ENCODE results near the gene SHROOM3. TPM values are rescaled to one million over a fixed set of nuclear protein-coding genes. Genes with fewer than 3 reads are reported as not detected.

The SHROOM3 gene
- total RNA-seq, 1 donor from 2014 or later, result 33.2 TPM

DNA sequence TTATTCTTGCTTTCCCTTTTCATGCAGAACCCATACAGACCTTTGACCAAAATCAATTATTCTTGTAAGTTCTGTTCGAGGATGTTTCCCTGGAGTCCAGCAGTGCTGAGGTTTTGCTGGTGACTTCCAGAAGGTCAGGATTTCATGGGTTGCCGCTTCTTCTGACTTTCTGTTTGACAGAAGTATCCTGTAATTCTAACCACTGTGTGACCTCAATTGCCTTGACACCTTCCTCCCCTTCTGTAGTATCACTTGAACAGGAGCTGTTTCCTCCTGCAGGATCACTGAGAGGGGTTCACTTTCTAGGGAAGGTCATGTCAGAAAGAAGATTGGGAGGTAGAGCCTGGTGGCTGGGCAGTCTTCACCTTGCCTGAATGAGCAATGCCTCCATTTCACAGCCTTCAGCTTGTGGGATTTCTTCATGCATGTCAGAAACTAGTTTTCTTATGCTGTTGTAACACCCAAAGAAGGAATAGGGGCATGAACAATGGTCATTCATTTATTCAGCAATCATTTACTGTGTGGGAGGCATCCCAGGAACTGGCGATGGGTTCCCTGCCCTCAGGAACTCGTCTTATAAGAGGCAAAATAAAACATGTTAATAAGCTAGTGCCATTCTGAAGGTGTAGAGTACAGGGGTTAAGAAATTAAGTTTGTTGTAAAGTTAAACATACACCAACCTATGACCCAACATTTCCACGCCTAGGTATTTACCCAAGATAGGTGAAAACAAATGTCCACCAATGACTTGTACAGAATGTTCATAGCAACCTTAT is 257.0 kb downstream of the SHROOM3 start:
- DNase-seq (ENCODE audit: low spot score), result no peak

GRCh38 chr4:76692761-76693160 is 257.7 kb downstream of the SHROOM3 start:
- no peak for DNase-seq (ENCODE audit: low spot score)

GRCh38 chr4:76694056-76694455 is 259.0 kb downstream of the SHROOM3 start:
- no peak for DNase-seq (ENCODE audit: low spot score)

GRCh38 chr4:76696109-76696508 is 261.1 kb downstream of the SHROOM3 start:
- peak; percentile 80 for DNase-seq (ENCODE audit: low spot score)

GRCh38 chr4:76697129-76697803 is 262.2 kb downstream of the SHROOM3 start:
- DNase-seq (ENCODE audit: low spot score), result no peak

GRCh38 chr4:76698141-76698540 is 263.1 kb downstream of the SHROOM3 start:
- no peak for DNase-seq (ENCODE audit: low spot score)

- DNase-seq (ENCODE audit: low spot score), result no peak
Measured at GRCh38 chr4:76699751-76700310, 264.8 kb downstream of the SHROOM3 start.

DNA sequence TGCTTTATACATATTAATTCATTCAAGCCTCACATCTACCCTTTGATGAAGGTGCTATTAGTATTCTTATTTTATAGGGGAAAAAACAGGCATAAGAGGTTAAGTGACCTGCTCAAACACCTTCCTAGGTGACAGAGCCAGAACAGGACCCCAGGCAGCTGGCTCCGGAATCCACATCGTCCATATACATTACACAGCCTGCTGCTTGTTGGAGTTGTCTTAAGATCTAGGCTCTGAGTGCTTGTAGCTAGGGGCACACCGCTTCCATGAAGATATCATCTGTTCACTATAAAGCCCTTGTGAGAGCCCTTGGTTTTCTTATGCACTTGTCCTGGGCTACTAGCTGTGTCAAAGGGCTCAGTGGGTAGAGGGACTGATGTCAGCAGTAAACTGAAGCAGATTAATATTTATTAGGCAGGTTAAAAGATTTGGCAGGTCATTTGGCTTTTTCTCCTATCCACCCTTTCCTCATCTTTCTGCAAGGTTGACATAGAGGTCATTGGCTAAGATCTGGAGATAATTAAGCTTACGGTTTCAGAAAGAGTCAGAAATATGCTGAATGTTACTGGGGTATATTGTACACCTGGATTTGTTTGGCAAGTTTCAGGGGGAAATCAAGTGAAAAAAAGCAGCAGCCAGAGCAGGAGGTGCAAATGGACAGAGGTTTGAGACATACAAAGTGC is 267.6 kb downstream of the SHROOM3 start:
- DNase-seq (ENCODE audit: low spot score), result no peak

- DNase-seq (ENCODE audit: low spot score), result no peak
Measured at GRCh38 chr4:76703123-76703490, 268.1 kb downstream of the SHROOM3 start.

DNA sequence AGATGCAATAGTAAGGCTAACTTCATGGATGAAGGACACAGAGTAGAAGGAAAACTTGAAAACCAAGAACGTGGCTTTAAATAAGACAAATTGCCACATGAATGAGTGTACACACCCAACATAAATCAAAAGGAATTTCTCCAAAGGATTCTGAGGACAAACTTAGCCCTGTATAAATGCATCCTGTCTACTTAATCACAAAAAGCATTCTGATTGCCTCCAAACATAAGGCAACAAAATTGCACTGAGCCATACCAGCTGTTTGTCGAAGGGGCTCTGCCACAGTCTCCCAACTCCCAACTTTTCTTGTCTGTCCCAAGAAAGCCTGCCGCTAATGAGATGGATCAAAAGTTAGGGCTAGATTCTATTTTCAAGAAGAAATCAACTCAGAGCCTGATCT is 268.6 kb downstream of the SHROOM3 start:
- DNase-seq (ENCODE audit: low spot score), result peak; percentile 47

DNA sequence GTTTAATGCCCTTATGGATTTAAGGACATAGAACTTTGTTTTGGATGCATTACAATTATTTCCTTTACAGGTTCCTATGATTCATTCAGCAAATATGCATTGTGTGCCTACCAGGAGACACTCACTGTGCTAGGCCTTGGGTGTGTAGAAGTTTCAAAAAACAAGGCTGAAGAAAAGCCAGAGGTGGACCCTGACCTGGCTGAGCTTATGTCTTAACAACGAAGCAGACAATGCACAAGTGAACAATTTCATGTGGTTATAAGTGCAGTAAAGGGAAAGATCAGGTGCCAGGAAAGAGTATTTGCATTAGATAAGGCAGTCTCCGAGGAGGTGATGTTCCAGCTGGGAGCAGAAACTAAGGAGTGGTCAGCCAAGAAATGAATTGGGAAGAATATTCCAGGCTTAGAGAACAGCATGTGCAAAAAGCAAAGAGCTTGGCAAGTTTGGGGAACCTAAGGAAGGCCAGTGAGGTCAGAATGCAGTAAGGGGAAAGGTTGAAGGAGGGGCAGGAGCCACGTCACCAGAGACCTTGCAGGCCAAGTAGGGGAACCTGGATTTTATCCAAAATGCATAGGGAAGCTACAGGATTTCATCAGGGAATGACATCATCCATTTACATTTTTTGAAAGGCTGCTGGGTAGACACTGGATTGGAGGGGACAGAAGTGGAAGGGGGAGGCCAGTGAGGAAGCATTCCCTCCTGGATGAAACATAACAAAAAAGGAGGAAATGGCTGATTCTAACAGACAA is 269.3 kb downstream of the SHROOM3 start:
- no peak for DNase-seq (ENCODE audit: low spot score)

DNA sequence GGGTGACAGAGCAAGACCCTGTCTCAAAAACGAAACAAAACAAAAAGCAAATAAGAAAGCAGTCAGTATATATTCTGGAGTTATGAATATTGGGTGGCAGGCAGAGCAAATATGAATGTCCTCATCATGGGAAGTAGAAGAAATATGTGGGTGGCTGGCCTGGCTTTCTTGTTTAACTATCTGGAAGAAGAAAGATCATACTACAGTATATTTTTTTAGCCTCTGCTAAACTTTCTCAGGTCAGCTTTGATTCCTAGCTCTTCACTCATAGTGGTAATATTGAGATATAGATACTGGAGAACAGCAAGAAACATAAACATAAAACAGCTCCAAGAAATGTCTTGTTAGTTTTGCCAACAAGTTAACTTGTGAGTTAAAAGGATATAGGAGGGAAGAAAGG is 270.4 kb downstream of the SHROOM3 start:
- no peak for DNase-seq (ENCODE audit: low spot score)

DNA sequence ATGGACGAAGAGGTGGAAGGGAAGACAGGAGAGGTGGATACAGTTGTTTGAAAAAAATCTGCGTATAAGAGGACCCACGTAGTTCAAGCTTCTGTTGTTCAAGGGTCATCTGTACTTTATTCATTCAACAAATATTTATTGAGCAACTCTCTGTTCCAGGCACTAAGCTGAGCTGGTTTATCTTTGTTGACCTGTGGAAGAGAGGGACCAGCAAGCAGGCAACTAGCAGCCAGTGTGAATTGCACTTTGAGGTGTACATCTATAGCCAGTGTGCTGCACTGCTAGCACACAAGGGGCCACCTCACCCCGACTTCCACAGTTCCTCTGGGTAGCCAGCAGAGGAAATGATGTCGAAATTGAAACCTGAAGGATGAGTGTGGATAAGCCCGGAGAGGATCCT is 271.6 kb downstream of the SHROOM3 start:
- no peak for DNase-seq (ENCODE audit: low spot score)

DNA sequence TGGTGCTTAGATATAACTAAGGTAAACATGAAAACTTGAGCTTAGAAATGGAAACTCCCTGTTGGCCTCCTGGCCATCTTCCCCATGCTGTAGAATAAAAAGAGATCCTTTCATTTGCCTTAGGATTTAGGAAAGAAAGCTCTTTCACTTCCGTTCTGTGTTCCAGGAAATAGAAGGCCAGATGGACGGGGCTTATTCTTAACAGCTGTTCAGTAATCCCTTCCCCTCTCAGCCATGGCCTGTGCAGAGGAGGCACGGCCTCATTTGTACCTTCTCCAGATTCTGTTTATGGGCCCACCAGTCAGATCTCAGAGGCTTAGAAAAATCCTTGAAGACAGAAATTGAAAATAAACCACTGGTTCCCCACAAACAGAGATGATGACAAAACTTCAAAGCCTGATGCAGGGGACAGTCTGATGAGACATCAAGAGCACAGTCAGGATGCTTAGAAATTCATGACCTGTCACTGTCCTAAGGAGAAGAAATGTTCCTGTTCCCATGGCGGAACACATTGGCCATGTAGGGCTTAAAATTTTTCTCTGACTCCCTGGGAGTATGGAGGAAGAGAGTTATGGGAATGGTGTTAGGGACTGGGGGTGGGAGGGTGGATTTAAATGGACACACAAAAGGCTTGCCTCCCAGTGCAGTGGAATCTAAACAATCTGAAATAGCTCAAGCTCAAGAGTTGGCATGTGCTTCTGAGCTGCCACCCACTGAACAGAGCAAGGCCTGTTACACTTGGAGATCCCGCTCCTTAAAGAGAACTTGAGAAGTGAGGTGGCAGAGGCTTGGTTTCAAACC is 274.1 kb downstream of the SHROOM3 start:
- DNase-seq (ENCODE audit: low spot score), result peak; percentile 76

DNA sequence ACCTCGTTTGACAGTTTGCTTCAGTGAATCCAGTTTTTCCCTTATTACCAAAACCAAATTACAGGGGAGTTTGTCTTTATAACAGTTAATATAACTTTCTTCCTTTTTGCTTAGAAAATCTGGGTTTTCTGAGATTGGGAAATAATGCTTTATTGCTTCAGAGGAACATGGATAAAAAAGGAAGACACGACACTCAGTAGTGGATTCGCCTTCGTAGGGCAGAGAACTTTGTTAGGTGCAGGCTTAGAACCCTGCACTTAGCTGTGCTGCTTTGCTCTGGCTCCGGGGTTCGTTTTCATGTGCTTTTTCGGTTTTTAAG is 274.7 kb downstream of the SHROOM3 start:
- no peak for DNase-seq (ENCODE audit: low spot score)

GRCh38 chr4:76712564-76712963 is 277.5 kb downstream of the SHROOM3 start:
- no peak for DNase-seq (ENCODE audit: low spot score)

DNA sequence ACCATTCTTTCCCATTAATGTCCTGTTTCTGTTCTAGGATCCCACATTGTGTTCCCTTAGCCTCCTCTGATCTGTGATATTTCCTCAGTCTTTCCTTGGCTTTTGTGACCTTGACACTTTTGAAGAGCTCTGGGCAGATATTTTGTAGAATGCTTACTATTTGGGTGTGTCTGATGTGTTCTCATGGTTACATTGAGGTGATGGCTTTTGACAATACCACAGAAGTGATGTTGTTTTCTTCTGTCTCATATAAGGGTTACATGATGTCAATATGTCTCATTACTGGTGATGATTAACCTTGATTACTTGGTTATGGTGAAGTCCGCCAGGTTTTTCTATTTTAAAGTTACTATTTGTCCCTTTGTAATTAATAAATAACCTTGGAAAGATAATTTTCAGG is 279.2 kb downstream of the SHROOM3 start:
- DNase-seq (ENCODE audit: low spot score), result no peak

DNA sequence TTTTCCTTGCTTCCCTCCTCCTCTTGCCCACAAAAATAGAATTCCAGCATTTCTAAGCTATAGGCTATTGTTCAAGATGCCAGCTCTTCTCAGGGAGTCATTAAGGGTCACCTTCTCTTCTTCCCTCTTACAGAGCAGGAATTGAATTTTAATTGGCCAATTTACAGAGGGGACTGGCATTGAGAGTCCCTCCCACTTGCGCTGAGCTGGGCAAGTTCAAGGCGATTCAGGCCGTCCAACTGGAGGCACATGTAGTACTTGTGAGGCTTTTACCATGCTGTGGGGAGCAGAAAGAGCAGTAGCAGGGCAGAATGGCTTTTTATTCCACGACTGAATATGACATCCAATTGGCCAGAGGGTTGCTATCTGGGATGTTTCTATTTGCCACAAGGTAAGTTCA is 281.0 kb downstream of the SHROOM3 start:
- DNase-seq (ENCODE audit: low spot score), result no peak

DNA sequence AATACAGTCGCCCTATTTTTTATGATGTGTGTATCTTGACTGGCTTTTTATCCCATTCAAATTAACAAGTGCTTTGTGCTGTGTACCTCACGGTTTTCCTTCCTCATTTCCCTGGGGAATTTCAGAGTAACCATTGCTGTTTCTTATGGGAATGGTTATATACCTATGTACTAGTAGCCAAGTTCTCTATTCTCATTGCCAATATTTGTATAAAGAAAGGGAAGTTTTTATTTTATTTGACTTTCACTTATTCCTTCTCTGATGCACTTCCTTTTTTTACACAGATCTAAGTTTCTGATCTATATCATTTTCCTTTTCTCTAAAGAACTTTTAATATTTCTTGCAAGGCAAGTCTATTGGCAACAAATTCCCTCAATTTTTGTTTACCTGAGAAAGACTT is 281.6 kb downstream of the SHROOM3 start:
- DNase-seq (ENCODE audit: low spot score), result no peak

- no peak for DNase-seq (ENCODE audit: low spot score)
Measured at GRCh38 chr4:76717431-76717830, 282.4 kb downstream of the SHROOM3 start.

GRCh38 chr4:76718021-76718420 is 283.0 kb downstream of the SHROOM3 start:
- no peak for DNase-seq (ENCODE audit: low spot score)
